ENCODE measurements around the gene EBF3.

Gene EBF3

DNA sequence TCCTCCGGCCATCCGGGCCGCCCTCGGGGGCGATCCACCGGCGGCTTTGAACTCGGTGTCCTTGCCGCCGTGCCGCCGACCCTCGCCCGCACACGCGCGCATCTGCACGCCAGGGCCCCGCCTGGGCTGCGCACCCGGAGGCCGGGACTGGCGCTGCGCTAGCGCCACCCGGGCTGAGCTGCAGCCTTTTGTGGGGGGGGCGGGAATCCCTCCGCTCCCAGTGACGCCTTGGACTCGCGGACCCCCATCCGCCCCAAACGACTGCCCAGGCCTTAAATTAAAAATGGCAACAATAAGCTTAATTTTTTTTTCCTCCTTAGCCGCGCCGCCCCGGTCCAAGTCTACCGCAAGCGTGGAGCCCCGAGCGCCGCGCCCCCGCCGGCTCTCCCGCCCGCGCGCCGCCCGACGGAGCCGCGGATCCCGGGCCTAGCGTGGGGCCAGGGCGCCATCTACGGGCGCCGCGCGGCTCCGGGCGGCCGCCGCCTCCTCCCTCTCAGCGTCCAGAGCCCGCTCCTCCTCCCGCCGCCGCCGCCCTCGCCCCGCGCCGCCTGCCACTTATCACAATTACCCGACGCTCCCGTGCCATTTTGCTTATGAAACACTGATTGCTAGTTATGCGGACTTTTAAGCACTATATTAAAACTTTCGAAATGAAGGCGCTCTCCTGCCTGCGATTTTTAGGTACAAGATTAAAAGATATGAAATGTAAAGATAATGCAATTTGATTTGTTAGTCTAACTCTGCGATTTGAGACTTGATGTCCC is 7.5 kb upstream of the EBF3 start:
- DNase-seq, result peak; percentile 84

GRCh38 chr10:129970465-129971364 is 6.6 kb upstream of the EBF3 start:
- no peak for DNase-seq

- no peak for DNase-seq
Observed at GRCh38 chr10:129969911-129970464, 5.9 kb upstream of the EBF3 start.

DNA sequence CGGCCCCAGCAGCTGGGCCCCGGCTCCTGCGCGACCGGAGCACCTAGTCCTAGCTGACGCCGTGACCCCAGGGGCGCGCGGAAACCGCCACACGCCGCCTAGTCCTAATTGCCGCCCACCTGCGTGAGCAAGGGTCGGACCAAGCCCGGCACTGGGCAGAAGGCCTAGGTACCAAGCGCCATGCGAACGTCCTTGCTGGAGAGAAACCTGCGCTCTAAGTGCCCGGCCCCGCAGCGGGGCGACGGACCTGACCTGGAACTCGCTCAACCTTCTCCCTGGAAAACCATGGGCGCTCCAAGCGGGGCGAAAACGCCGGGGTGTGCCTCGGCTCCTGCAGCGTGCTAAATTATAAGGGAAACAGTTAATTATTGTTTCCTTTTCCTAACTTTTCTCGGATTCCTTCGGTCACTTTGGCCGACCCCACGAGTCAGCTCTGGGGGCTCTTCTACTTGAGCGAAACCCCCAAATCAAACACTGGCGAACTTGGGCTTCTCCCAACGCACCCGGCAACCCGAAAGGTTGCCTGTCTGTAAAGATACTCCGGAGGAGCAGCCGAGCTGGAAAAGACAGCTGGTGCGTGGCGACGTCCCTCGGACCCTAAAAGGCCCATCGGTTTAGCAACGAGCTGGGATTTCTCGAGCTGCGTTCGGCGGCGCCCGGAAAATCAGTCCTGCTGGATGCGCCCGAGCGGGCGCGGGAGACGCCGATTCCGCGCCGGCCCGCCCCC is 5.3 kb upstream of the EBF3 start:
- no peak for DNase-seq

GRCh38 chr10:129968853-129969183 is 4.7 kb upstream of the EBF3 start:
- DNase-seq, result peak; percentile 82

DNA sequence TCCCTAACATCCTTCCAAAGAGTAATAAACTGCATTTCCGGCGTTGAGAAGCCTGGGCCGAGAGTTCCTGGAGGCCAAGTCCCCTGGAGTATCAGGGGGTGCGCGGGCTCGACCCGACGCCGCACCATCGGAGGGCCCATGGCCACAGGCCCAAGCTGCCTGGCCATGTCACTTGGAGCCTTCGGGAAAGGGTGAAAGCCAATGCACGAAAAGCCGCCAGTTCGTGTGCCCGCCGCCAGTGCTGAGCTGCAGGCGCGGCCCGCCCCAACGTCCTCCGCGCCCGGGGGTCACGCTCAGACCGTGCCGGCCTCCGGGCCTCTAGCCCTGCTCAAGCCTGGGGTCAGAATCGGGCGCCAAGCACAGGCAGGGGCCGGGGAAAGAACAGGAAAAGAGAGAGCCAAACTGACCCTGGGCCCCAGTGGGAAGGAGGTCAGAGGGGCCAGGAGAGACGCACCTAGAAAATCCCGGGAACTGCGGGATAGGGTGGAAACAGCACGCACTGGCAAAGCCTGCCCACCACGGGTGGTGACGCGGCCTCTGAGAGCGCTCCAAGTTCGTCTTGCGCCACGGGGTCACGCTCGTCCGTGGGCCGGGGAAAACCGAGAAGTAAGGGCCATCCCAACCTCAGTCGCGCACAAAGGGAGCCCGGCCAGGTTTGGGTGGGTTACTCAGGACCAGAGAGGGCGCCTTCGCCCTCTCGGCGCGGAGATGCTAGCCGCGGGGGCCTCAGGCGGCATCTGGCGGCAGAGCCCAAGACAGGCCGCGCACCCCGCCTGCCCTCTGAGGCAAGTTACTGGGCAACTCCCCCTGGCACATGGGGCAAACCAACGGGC is 4.2 kb upstream of the EBF3 start:
- peak; percentile 56 for DNase-seq

- no peak for DNase-seq
Observed at GRCh38 chr10:129967579-129968019, 3.5 kb upstream of the EBF3 start.

DNA sequence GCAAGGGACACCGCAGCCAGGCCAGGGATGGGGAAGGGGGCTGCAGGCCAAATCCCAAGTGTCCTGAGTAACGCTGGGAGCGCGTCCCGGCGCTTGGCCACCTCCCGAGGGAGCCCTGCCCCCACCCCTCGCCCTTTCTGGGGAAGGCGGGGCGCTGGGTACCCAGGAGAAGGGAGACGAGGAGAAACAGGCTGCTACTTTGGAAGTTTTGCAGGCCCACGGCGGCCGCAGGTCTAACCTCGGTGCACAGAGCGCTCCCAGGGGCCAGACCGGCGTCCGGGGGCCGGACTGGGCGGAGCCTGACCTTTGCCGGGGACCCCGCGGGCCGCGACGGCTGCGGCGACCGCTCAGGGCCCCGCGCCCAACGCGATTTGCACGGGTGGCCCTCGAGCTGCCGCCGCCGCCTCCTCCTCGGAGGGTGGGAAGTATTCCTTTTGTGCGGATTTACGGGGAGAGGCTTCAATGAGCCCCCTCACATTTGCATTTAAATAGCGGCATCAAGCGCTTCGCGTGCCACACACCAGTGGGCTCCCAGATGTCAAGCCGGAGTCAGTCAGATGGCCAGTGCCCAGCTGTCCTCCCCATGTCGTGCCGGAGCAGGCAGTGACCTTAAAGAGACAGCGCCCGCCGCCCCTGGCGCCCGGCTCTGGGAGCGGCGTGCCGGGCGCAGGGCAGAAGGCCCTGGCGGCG is 3.0 kb upstream of the EBF3 start:
- no peak for DNase-seq

GRCh38 chr10:129966370-129966888 is 2.4 kb upstream of the EBF3 start:
- no peak for DNase-seq

DNA sequence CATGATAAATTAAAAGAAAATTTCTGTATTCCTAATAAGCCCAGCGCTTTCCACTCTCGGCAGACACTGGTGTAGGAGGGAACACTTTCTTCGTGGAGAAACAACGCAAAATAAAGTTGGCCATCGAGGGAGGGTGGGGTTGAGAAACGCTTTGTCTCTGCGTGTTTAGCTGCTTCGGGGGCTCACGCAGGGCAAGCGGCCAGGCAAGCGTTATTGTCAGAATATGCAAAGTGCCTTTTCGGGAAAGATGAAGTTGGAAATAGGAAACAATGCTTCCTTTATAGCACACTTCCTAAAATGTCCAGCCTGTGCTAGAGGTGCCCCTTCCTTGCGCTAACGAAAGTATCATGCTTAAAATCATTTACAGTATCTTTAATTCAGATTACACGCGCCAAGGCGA is 1.9 kb upstream of the EBF3 start:
- DNase-seq, result no peak

DNA sequence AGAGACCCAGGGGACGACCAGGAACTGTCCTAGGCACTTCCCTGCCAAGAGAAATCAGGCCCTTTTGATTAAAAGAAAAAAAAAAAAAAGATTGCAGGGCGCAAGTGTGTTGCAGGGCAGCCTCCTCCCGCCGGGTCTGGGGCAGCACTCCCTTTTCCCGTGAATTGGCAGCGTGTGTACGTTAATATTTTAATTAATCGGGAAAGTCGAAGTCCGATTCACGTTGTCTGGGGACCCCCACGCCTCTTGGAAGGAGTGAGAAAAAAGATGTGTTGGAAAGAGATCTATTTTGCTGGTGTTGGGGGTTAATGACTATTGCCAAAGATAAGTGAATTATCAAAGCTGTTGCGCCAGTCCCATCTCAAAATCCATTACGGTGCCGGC is 1.3 kb upstream of the EBF3 start:
- no peak for DNase-seq

DNA sequence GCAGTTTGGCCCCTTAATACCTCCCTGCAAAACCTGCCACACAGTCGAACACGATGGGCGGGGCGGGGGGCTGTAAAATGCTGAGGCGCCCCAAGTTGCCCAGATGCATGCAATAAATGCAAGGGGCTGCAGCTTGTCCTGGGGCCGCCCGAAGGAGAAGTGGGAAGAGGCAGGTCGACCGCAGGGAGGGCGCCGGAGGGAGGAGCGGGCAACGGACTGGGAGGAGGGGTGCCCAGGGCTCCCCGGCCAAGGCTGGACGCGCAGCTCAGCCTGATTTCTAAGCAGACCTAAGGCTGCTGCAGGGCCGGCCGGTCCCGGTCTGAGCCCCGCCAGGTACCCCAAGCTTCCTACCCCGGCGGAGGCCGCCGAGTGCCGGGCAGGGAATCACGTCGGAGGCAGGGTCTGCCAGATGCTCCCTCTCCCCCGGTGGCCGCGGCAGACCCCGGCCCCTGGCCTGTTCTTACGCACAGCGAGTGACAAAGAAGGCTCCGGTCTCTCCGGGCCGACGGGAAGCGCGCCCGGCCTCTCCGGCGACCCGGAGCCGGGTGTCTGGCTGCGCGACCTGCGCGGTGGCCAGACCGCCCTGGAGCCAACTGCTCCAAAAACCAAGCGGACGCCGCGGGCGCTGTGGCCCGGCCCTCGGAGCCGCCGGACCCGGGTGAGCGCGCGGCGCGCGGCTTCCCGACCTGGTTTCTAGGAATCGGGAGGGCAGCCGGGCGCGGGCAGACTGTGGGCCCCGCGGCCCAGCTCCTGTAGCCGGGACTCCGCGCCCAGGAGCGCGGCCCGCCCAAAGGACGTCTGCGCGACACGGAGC is 744 bp upstream of the EBF3 start:
- no peak for DNase-seq

DNA sequence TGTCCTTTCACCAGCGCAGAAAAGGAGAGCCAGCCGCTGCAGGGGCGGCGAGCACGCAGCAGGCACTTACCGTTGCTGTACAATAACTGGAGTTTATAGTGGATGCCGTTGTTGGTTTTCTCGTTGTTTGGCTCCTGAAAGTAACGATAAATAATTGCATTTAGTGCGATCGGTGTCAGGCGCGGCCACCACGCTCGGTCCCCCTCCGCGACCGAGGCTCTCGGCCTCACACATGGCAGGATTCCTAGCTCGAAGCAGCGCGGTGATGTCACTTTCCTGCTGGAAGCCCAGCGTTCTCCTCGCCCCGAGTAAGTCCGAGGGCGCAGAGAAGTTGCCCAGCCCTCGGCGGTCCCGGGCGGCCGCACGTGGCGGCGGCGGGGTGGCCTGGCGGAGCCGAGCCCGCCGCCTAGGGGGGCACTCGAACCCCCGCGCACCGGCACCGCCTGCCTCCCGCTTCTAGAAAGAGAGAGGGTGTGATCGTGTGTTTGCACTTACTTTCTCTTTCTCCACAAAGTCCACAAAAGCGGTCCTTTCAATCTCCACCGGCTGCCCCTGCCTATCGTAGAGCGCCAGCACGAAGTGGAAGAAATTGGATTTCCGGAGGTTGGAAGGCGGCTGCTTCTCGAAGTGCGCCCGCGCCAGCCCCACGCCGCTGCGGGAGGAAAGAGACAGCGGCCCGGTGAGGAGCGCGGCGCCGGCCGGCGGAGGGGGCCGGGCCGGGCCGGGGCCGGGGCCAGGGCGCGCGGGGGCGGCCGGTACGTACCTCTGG is 1.0 kb downstream of the EBF3 start:
- DNase-seq, result peak; percentile 51

DNA sequence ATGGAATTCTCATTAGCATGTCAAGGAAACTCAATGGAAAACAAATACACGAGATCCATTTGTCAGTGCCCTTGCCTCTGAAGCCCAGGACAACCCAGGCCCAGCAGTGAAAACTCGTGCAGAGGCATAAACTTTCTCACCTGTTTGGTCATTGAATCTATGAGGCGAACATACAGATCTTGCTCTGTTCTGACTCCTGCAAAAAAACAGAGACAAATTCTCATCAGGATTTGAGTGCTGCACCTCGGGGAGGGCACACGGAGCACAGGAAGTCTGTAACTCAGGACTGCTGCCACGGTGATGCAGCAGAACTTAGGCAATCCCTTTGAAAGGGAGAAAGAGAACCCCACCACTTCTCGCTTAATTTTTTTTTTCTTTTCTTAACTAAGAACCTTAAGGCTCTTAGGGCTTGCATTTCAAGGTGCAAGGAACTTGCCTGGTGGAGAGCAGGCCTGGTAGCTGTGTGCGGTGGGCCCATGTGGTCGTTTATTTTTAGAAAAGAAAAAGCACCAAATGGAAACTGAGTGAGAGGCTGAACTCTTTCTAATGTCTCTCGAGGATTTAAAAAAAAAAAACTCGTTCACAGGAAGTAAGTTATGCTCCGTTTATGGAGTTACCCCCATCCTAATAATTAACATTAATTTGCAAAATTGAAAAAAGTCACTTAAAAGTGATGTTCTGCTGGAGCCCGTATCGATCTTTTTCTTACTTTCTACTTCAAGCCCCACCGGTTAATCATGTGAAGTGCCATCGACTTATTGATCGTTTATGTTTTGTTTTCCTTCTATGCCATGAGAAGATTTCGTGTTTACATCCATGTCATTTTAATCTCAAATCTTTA is 1.8 kb downstream of the EBF3 start:
- DNase-seq, result no peak

GRCh38 chr10:129961157-129961701 is 2.8 kb downstream of the EBF3 start:
- no peak for DNase-seq

DNA sequence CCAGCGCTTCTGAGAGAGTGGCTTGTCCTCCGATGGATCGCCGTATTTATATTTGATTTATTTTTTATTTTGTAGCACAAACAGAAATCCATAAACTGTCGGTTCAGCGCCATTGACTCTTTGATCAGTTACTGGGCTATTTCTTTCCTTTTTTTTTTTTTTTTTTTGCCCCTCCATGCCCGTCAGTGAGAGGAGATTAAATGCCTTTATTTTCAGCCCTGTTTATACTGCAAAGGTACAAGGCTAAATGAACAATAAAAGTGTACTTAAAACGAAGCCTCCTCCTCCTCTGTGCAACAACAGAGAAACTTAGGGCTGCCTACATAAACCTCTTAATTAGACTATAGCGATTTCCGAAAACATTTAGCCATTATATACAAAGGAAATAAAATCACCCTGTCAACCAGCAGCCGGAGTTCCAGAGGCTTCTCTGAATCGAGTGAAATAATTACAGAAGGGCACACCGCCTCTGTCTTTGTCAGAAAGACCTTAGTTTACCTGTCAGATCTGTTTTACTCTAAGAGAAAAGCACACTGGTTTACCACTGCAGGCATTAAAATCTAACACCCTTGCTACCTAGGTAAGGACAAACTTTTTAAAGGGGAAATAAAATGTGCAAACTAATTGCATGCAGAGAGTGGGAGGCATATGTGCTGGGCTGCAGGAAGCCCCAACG is 3.5 kb downstream of the EBF3 start:
- DNase-seq, result no peak

DNA sequence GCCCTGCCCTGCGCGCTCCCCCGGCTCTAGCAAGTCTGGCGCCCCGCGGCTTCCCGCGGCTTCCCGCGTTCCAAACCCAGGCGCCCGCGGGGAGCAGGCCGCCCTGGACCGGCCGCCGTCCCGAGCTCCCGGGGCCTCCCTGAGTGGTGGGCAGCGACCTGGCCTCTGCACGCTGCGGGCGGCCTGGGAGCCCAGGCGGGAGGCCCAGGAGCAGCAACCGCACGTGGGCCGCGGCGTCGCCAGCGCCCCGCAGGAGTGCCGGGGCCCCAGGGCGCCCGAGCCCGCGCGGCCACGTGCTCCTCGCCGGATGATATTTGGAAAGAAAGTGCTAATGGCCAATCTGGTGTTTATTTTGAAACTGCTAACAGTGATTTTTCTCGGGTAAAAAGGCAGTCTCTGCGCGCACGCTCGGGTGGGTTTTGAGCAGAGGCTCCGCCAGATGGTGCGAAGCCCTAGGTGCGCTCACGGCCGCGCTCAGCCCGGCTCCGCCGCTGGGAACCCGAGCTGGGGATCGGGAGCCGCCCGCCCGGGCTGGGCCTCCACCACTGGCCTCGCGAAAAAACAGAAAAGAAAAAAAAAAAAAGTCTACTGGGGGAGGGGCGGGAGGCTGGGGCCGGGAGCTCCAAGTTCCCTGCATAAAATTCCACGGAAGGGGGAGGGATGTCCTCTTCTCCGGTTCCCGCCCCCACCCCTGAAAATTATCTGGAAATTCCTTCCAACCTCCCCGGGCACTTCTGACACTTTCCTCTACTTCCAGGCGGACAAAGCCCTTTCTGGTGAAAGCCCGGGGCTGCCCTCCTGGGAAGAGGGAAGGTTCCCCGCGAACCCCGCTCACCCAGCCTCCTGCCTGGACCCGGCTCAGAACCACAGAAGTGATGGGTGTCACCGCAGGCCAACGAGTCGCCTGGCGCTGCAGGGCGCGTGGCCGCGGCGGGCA is 4.3 kb downstream of the EBF3 start:
- DNase-seq, result no peak
